ENCODE data around the gene MRPL36.

- TF ChIP-seq EZH2 (IDR thresholded peaks at IDR 0.05; ENCODE audit: low read depth) (no peak), CTCF (conservative IDR thresholded peaks at IDR 0.05) (no peak)
These were observed 47.4 kb upstream of the MRPL36 start for GRCh38 chr5:1847056-1847455.
